NCI-H128 (cell line): ENCODE results near the gene ADAMTSL1.

Experiments
- DNase-seq: peaks from one replicate; lab custom pipeline; 2025; ENCODE audit not compliant: unreplicated experiment; lab: John Stamatoyannopoulos, UW

The ADAMTSL1 gene

DNA sequence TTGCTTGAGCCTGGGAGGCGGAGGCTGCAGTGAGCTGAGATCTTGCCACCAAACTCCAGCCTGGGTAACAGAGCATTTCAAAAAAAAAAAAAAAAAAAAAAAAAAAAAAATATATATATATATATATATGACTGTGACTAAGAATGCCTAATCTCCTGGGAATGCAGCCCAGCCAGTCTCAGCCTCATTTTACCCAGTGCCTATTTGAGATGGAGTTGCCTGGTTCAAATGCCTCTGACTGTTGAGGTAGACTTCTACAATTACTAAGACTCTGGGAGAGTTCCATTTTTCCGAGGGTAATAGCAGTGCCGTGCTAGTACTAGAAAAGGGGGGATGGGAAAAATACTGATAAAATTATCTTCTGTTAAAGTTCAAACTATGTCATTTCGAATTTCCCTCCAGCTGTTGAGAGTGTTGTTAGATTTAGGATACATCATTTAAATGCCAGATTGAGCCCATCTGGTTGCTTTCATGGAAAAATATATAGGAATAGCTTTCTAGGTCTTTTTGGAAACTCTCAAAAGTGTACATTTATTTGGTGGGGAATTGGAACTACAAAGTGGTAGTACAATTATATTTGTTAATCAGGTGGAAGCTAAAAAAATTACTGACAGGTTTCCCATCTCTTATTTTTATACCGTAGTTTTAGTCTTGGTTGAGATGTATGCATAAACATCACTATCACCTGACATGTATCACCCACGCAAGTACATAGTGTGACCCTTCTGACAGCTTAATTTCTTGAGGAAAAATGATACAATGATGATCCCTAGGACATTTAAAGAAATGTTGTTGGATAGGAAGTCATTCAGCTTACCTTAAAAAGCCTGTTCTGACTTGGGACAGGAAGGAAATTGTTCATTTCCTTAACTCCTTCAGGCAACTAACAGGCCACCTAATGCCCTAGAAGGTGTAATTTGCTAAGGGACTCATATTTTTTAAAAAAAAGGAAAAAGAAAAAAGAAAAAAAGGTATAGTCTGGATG is 214.9 kb downstream of the ADAMTSL1 start:
- no peak for DNase-seq

DNA sequence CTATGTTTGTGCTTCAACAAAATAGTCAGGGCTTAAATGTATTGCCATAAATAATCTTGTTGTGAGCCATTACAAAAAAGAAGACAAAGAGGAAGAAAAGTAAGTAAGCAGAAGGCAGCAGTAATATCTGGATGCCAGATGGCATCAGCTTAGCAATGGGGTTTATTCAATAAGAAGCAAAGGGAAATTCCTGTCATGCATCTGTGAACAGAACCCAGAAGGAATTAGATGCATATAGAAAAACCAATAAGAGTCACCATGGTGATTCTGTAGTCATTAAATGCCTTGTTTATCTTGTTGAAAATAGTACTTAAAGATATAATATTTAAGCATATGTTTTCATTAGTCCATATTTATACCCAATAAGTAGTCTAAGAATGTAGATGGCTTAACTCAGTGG is 216.0 kb downstream of the ADAMTSL1 start:
- no peak for DNase-seq

DNA sequence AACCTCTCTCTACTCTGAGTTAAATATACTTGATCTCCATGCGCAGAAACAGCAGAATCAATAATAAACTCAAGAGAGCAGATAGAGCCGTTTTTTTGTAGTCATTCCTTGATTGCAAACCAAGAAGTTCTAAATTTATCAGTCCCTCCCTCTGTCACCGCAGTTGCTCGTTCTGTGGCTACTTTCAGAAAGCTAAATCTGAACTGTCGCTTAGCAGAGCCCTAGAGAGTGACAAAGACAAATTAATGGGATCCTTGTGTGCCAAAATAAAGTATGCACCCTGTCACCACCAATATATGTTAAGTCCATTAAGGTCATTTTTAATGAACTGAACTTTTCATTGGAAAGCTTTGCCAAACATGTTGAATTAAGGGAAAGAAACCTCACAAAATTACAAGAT is 218.3 kb downstream of the ADAMTSL1 start:
- DNase-seq: no peak

DNA sequence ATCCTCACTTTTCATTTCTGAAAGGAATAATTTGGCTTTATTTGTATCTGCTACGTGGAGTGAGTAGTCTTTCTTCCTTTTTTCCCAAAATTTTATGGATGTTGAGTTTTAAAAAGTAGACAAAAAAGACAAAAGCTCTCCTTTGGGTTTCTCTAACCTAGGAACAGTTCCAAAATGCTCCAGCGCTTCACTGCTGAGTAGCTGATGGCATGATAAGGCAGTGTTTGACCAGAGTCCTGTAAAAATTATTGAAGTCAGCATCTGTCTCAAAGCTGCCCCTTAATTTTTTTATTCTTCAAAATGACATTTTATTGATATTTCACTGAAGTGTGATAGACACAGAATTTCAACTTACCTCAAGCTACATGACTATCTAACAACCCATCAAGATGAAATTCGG is 219.0 kb downstream of the ADAMTSL1 start:
- no peak for DNase-seq

DNA sequence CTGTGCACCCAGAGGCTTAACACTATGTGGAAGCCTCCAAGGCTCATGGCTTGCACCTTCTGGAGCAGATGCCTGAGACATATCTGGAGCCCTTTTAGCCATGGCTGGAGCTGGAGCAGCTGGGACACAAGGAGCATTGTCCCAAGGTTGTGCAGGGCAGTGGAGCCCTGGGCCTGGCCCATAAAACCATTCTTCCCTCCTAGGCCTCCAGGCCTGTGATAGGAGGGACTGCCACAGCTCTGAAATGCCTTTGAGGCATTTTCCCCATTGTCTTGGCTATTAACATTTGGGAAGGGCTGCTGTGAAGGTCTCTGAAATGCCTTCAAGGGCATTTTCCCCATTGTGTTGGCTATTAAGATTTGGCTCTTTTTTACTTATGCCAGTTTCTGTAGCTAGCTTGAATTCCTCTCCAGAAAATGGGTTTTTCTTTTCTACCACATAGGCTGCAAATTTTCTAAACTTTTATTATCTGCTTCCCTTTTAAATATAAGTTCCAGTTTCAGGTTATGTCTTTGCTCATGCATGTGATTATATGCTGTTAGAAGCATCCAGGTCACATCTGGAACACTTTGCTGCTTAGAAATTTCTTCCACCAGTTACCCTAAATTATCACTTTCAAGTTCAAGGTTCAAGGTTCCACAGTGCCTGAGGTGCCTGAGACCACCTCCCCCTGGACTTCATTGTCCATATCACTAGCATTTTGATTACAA is 221.2 kb downstream of the ADAMTSL1 start:
- DNase-seq: no peak

DNA sequence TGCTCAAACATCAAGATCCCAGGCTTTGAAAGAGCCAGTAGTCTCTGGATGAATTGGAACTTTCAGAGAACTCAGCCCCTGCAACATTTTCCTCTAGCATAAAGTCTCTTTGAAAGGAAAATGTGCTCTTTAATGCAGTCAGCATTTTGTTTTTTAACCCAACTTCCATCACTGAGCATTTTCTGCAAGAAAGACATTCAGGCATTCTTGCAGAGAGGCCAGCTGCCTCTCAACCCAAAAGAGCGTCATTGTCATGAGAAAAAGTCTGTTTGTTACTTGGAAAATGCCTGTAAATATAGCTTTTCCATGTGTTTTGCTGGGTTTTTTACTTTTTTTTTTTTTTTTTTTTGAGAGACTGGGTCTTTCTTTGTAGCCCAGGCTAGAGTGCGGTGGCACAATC is 225.0 kb downstream of the ADAMTSL1 start:
- no peak for DNase-seq

DNA sequence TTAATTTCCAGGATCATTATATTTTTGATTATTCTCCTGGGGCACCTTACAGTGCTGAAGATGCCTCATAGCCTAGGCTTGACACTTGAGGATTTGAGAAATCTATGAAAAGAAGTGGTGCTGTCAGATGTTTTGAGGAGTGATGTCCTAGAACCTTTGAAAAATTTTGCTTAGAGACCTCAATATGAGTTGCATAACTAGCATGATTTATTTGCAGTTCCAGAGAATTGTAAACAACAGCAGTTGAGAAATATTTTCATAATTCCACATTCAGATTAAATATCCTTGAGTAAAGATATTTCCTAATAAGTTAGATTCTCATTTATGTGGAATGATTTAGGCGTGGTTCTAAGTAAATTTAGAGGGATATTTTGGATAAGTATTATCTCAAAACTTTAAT is 225.8 kb downstream of the ADAMTSL1 start:
- no peak for DNase-seq

DNA sequence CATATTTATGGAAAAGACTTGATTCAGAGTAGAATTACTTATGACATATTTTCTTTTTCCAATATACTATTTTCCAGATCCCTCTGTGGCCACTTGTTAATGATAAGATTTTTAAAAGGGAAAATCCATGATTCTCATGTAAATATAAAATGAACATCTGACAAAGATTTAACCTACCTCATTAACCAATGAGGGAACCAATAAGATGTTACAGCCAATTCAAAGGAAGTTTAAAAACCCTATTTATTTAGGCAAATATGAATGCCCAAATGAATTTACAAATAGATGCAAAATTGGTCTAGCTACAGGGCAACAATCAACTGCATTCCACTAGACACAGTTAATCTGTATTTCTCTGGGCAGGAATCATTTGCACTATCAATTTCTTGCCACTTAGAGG is 226.8 kb downstream of the ADAMTSL1 start:
- no peak for DNase-seq

DNA sequence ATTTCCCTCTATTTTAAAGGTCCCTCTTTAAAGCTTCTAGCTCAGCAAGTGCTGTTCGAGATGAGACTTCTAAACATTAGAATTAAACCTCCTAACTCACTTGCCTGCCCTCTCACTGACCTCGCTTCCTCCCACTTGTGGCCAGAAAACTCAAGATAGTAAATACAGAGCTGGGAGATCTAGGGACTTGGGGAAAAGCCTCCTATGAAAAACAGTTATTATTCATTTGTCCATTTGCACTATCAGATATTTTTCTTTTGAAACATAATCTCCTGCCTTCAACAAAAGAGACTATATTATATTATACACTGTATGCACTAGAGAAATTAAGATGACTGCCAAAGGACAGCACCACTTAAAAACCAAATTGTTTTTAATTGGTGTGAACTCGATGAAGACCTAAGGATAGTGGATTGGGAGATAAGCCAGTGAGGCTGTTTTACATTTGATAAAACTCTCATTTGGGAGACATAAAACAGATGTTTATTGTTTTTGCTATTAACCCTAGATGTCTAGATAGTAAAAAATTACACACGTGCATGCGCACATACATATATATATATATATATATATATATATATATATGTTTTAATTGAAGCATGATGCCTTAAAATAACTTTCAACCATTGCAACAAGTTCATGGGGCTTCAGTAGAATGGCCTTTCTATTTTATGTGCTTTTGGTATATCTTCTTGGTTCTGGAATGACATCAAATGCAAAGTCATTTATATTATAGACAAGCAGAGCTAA is 229.4 kb downstream of the ADAMTSL1 start:
- no peak for DNase-seq

DNA sequence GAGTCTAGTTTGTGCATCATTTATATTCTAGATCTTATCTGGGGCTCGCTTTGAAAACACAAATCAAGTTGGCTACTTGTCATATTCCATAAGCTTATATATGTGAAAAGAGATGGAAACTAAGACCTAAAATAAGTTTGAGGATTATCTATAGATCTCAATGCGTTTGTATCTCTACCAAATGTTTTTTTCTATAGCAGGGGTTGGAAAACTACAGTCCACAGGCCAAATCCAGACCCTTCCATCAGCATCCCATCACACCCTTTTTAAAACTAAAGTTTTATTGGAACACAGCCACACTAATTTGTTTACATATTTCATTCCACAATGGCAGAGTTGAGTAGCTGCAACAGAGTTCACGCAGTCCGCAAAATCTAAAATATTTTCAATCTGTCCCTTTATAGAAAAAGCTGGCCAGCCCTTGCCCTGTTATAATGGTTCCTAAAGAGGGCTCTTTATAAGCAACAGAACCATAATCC is 230.0 kb downstream of the ADAMTSL1 start:
- DNase-seq: no peak

DNA sequence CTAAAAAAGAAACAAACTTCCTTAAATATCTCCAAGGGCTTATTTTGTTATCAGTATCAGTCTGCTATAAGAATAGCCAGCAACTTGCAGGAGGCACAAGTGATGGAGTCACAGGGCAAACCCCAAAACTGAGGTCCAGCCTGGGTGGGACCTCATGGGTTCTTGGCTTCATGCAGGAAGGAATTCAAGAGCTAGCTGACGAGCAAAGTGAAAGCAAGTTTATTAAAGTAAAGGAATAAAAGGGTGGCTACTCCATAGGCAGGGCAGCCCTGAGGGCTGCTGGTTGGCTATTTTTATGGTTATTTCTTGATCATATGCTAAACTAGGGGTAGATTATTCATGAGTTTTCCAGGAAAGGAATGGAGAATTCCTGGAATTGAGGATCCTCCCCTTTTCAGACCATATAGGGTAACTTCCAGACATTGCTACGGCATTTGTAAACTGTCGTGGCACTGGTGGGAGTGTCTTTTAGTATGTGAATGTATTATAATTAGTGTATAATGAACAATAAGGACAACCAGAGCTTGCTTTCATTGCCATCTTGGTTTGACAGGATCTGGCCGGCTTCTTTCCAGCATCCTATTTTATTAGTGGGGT is 231.9 kb downstream of the ADAMTSL1 start:
- DNase-seq: no peak

DNA sequence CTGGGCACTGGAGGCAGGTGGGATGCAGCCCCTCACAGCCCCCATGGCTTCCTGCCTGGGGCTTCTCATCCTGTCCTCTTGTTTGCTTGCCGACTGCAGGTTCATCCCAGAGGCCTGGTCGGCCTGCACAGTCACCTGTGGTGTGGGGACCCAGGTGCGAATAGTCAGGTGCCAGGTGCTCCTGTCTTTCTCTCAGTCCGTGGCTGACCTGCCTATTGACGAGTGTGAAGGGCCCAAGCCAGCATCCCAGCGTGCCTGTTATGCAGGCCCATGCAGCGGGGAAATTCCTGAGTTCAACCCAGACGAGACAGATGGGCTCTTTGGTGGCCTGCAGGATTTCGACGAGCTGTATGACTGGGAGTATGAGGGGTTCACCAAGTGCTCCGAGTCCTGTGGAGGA is 232.7 kb downstream of the ADAMTSL1 start:
- no peak for DNase-seq

DNA sequence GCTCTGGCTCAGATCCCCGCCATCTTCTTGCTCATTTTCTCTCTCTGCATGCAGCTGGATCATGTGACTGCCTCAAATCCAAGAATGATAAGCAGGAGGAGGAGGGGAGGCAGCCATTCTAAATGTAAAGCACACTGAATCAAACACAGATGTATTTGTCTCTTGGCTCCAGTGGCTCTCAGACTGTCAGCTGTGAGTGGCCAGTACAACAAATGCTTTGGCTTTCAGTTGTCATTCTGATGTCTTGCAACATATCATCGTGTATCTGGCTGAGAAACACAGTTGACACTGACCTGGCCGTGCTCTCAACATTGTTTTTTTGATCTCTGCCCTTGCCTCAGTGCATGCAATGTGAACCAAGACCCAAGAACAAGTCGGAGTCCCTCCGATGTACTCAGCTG is 233.1 kb downstream of the ADAMTSL1 start:
- DNase-seq: no peak

DNA sequence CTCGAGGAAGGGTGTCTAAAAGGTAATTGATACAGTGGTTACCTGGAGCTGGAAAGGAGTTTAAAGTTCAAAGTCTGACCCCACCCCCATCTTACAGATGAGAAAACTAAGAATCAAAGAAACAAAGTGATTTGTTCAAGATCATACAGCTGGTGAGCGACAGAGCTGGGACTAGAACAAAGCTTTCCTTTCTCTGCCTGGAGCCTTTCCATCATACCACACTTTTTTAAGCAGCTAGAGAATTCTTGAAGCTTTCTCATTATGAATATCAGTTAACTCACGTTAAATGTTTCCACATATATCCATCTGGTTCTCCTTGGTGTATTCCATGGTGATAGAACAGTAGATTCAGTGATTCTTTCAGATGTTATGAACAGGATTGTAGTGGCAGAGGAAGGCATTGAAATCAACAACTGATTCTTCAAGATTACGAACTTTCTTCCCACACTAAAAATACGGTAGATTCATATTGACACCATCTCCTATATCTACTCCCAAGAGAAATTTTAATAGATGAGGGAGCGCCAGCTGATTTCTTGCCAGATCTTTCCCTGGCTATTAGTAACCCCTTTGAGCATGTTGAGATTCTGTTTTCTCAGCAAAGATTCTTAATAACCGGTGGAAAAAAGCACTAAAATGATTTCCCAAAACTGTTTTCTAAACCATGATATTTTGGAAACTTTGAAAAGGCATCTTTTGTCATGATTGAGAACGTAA is 233.7 kb downstream of the ADAMTSL1 start:
- DNase-seq: no peak

DNA sequence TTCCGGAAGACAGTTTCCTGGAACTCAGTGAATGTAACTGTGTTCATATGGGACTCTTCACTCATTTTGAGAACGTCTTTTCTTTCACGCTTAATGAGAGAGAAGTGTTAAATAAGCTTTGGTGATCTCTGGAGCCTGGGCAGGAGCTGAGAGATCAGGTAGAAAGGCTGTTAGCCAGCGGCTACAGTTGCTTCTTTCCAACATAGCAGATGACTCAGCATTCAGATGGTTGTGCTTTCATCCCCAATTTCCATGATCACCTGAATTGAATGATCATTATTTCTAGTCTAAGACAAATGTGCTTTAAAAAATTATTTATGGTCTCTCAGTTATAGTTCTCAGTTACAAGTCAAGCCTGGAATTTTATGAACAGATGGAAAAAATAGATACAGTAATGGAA is 234.5 kb downstream of the ADAMTSL1 start:
- DNase-seq: no peak

DNA sequence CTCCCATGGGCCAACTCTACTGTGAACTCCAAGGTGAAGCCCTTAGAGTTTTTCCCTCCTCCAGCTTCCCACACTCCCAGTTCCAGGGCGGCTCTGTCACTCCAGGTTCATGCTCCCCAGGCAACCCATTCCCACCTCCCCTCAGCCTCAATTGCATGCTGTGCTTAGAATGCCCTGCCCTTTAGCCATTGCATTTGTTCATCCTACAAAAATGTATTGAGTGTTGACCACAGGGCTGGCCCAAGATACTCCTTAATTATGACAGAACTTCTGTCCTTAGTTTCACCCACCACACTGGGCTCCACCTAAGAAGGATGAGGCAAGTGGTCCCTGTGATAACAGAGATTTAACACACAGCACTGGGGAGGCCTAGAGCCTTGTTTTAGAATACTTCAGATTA is 236.1 kb downstream of the ADAMTSL1 start:
- DNase-seq: no peak

DNA sequence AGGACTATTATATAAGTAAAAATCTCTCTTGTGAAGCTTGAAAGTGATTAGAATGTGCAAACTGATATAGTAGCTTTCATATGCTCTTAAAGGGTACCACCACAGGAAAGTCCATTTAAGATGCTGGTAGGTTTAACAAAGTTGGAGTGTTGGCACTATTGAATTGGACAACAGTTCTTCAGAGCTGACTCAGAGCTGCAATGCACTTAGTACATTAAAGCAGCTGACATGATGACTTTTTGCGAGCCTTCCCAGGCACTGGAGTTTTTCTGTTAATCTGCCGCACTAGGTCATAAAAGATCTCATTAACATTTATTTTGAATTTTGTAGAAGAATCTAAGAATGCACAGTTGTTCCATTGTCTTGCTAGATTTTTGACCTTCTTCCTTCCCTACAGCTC is 243.8 kb downstream of the ADAMTSL1 start:
- DNase-seq: no peak

DNA sequence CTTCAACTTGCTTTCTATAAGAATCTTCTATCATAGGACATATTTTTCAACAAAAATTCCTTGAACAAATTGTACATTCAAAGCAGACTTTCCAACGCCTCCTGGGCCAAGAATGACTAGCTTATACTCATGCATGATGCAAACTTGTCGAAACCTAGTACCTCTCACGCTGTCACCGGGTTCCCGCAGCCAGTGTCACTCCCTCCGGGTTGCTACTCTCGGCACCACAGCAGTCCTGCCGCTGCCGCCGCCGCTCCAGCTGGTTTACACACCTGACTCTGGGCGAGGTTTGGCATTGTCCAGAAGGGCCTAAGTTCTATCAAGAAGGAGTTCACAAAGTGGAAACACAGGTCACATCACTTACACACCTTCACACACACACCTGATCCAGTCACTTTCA is 244.4 kb downstream of the ADAMTSL1 start:
- no peak for DNase-seq

DNA sequence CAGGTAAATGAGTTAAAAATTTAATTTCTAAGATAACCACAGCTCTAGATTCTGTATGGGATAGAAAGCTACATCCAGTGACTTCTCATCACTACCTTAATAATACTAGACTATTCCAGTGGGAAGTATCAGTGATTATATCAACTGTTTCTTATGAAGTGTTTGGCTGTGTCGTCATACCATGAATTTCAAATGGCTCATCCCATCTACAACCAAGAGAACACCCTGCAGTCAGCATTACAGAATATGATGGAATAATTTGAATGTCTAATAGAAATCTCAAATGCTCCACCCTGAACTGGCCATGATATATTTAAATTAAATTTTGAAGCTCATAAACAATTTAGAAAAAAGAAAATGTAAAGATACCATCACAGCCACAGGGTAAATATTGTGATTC is 245.0 kb downstream of the ADAMTSL1 start:
- no peak for DNase-seq

DNA sequence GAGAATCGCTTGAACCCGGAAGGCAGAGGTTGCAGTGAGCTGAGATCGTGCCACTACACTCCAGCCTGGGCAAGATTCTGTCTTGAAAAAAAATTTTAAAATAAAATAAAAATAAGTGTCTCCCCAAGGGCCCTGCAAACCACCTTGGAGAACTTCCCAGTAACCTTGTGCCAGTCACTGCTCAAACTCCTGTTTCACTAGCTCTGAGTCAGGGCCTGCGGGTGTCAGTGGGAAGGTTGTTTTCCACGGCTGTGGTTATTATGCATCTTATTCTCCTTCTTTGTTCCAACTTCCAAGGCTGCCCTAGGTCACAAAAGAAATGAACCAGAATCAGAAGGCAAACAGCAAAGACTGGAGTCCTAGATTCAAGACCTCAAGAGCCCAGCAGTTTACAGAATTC is 246.7 kb downstream of the ADAMTSL1 start:
- no peak for DNase-seq
